GM12892 (cell line): ENCODE data around the gene SCP2.

Source experiments
- POLR2A ChIP-seq: IDR thresholded peaks from 2 replicates; pipeline ENCODE4 v1.6.1; 2011; ENCODE audit warnings: low read depth, low read length, control low read depth
- POLR2AphosphoS5 ChIP-seq: IDR thresholded peaks from 2 replicates; pipeline ENCODE4 v1.6.1; 2011; ENCODE audit warnings: low read depth, low read length, control low read depth
- TAF1 ChIP-seq: IDR thresholded peaks from 2 replicates; pipeline ENCODE4 v1.6.1; 2011; ENCODE audit warnings: low read depth, mild to moderate bottlenecking, control low read depth, low read length, borderline replicate concordance

- TF ChIP-seq POLR2A, result no peak
- no peak for TF ChIP-seq POLR2AphosphoS5
- TF ChIP-seq TAF1, result no peak
These were observed 93.5 kb downstream of the SCP2 start for GRCh38 chr1:53020588-53020987.
